Measurements from ENCODE around the gene TUBA1C. TPM values are rescaled to one million over a fixed set of nuclear protein-coding genes. Genes with fewer than 3 reads are reported as not detected.
A peak's percentile ranks its signal among the peaks of the same experiment; 100 is the strongest.

The TUBA1C gene
- polyA plus RNA-seq, 1 of the 3 experiments (the other 2 are of a cell fraction) = 3.3 TPM

DNA sequence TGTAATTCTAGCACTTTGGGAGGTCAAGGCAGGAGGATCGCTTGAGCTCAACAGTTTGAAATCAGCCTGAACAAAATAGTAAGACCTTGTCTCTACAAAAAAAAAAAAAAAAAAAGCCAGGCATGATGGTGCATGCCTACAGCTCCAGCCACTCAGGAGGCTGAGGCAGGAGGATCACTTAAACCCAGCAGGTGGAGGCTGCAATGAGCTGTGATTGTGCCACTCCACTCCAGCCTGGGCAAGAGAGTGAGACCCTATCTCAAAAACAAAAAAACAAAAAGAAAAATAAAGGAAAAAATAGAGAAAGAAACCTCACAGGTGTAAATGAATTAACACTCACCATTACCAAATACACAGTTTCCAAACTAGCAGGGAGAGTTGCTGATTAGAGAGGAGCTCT lies 41.8 kb upstream of the TUBA1C start (continued):
- TF ChIP-seq SIN3A (IDR thresholded peaks at IDR 0.05; ENCODE audit: borderline replicate concordance, low read depth, low read length) (no peak), RAD21 (IDR thresholded peaks at IDR 0.05; ENCODE audit: low read length) (no peak), USF1 (IDR thresholded peaks at IDR 0.05; ENCODE audit: borderline replicate concordance, low read depth) (no peak)
- TF ChIP-seq, protein P1, sequence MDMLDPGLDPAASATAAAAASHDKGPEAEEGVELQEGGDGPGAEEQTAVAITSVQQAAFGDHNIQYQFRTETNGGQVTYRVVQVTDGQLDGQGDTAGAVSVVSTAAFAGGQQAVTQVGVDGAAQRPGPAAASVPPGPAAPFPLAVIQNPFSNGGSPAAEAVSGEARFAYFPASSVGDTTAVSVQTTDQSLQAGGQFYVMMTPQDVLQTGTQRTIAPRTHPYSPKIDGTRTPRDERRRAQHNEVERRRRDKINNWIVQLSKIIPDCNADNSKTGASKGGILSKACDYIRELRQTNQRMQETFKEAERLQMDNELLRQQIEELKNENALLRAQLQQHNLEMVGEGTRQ (IDR thresholded peaks at IDR 0.05; ENCODE audit: borderline replicate concordance, low read depth, low read length) = no peak
- TF ChIP-seq, protein P2, sequence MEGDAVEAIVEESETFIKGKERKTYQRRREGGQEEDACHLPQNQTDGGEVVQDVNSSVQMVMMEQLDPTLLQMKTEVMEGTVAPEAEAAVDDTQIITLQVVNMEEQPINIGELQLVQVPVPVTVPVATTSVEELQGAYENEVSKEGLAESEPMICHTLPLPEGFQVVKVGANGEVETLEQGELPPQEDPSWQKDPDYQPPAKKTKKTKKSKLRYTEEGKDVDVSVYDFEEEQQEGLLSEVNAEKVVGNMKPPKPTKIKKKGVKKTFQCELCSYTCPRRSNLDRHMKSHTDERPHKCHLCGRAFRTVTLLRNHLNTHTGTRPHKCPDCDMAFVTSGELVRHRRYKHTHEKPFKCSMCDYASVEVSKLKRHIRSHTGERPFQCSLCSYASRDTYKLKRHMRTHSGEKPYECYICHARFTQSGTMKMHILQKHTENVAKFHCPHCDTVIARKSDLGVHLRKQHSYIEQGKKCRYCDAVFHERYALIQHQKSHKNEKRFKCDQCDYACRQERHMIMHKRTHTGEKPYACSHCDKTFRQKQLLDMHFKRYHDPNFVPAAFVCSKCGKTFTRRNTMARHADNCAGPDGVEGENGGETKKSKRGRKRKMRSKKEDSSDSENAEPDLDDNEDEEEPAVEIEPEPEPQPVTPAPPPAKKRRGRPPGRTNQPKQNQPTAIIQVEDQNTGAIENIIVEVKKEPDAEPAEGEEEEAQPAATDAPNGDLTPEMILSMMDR (IDR thresholded peaks at IDR 0.05) = no peak

- DNase-seq = peak; percentile 45
- peak overlapping the region; percentile 80 to 93 for H3K27ac ChIP-seq (ENCODE audit: low read depth in 2 of 2, low read length in 1 of 2)
- no peak overlapping the region for H3K4me3 ChIP-seq (ENCODE audit: low read depth in 2 of 2, low read length in 1 of 2)
- no peak overlapping the region for H3K9ac ChIP-seq
- no peaks in the 10 kb centered on the region for H3K27me3 ChIP-seq (ENCODE audit: insufficient read depth)
- CTCF ChIA-PET = interaction anchor here (0.7 to 5.7 kb wide), 10 partner anchors 9 to 160 kb away, joined by 3 to 44 read pairs (median 4); partner anchors contain the start of gene TUBA1B
- 68% methylated on average over 3 of the region's 3 CpGs for WGBS (ENCODE audit: low lambda C conversion rate)
- H3F3A ChIP-seq (replicated peaks; ENCODE audit: insufficient read depth) = peaks cover 10% of the 10 kb centered on the region
- no peaks in the 10 kb centered on the region for H3K79me2 ChIP-seq (ENCODE audit: insufficient read depth)
- peak overlapping the region; percentile 66 for H2AFZ ChIP-seq (ENCODE audit: low read depth)
- POLR2A ChIA-PET = interaction anchor here (0.6 to 2.8 kb wide), 6 partner anchors 9 to 92 kb away, joined by 3 to 22 read pairs (median 5); partner anchors contain the start of genes TUBA1A and TUBA1B
- no peaks in the 10 kb centered on the region for H3K36me3 ChIP-seq (replicated peaks in 1 of 2; ENCODE audit: control insufficient read depth in 1 of 2, insufficient read depth in 2 of 2, low read length in 1 of 2)
- H3K9me3 ChIP-seq = no peaks in the 10 kb centered on the region
- TF ChIP-seq MXI1 (IDR thresholded peaks at IDR 0.05; ENCODE audit: low read depth, low read length) = no peak
- no peak for TF ChIP-seq ZBTB33 (IDR thresholded peaks at IDR 0.05; ENCODE audit: borderline replicate concordance, low read depth)
- no peak for TF ChIP-seq TCF12 (IDR thresholded peaks at IDR 0.05)
- no peak for TF ChIP-seq SIN3A (IDR thresholded peaks at IDR 0.05; ENCODE audit: borderline replicate concordance, low read depth, low read length)
- no peak for TF ChIP-seq RAD21 (IDR thresholded peaks at IDR 0.05; ENCODE audit: low read length)
- no peak for TF ChIP-seq GABPA (IDR thresholded peaks at IDR 0.05; ENCODE audit: low read depth)
- peak; percentile 48 for TF ChIP-seq CHD2 (IDR thresholded peaks at IDR 0.05; ENCODE audit: low read length, partially characterized antibody)
- TF ChIP-seq IRF3 (IDR thresholded peaks at IDR 0.05; ENCODE audit: low read depth, low read length) = no peak
- TF ChIP-seq RCOR1 (IDR thresholded peaks at IDR 0.05; ENCODE audit: low read length) = 0 out of 2 replicates have a peak, but pooled peaks have one; percentile 45
- TF ChIP-seq EP300 (IDR thresholded peaks at IDR 0.05; ENCODE audit: borderline replicate concordance in 1 of 2, low read depth in 1 of 2, low read length in 1 of 2) = peak in 1 of 2 experiments; percentile 56; a peak in 1 of 4 replicates
- TF ChIP-seq, protein P3, sequence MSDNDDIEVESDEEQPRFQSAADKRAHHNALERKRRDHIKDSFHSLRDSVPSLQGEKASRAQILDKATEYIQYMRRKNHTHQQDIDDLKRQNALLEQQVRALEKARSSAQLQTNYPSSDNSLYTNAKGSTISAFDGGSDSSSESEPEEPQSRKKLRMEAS (IDR thresholded peaks at IDR 0.05; ENCODE audit: low read depth) = no peak
- TF ChIP-seq, protein P4, sequence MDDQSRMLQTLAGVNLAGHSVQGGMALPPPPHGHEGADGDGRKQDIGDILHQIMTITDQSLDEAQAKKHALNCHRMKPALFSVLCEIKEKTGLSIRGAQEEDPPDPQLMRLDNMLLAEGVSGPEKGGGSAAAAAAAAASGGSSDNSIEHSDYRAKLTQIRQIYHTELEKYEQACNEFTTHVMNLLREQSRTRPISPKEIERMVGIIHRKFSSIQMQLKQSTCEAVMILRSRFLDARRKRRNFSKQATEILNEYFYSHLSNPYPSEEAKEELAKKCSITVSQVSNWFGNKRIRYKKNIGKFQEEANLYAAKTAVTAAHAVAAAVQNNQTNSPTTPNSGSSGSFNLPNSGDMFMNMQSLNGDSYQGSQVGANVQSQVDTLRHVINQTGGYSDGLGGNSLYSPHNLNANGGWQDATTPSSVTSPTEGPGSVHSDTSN (IDR thresholded peaks at IDR 0.05) = no peak
- TF ChIP-seq GATA2 (CRISPR knock-in tag; IDR thresholded peaks at IDR 0.05) = peak; percentile 76
- no peaks in the 10 kb centered on the region for H4K20me1 ChIP-seq (ENCODE audit: insufficient read depth)
- peaks cover 10 to 11% of the 10 kb centered on the region in 2 experiments; a peak in 2 of 4 replicates for H3K4me1 ChIP-seq (ENCODE audit: control insufficient read depth in 1 of 2, insufficient read depth in 2 of 2, low read depth in 1 of 2, low read length in 1 of 2)
- no peaks in the 10 kb centered on the region for H3K9me2 ChIP-seq
- peak overlapping the region; percentile 39; the same call in 1 of the 2 replicates for H3K4me2 ChIP-seq
Measured at GRCh38 chr12:49223590-49224369, 41.1 kb upstream of the TUBA1C start.

Data from SK-N-SH (cell line).